ENCODE measurements around the gene RASAL2.
"Not testable (repeated sequence)": the region's sequence is repeated elsewhere in the genome, so short reads cannot be mapped to it uniquely, and the experiment has no call there.

RASAL2 gene

GRCh38 chr1:178502856-178503255 is 409.0 kb downstream of the RASAL2 start:
- H3K4me1 ChIP-seq (ENCODE audit: insufficient read depth, low read length, poor library complexity, severe bottlenecking), result no peaks in the 10 kb centered on the region
- H3K27me3 ChIP-seq (ENCODE audit: insufficient read depth, low read length, poor library complexity, severe bottlenecking), result no peaks in the 10 kb centered on the region
- no peaks in the 10 kb centered on the region for H3K9me3 ChIP-seq (ENCODE audit: insufficient read depth, low read depth, low read length)
- no peak overlapping the region for H2AFZ ChIP-seq (ENCODE audit: low read length)
- H3K4me3 ChIP-seq (ENCODE audit: low read length, poor library complexity, severe bottlenecking), result no peak overlapping the region
- H4K20me1 ChIP-seq (ENCODE audit: insufficient read depth, low read length, poor library complexity, severe bottlenecking), result no peaks in the 10 kb centered on the region
- H3F3A ChIP-seq (ENCODE audit: low read depth), result no peaks in the 10 kb centered on the region
- H3K79me2 ChIP-seq (ENCODE audit: insufficient read depth, low read length), result no peaks in the 10 kb centered on the region
- TF ChIP-seq EZH2phosphoT487 (IDR thresholded peaks at IDR 0.05; ENCODE audit: borderline replicate concordance) (no peak), CTCF (conservative IDR thresholded peaks at IDR 0.05; ENCODE audit: low read length) (no peak)
- no peaks in the 10 kb centered on the region for H3K9me2 ChIP-seq (replicated peaks; ENCODE audit: low read depth, low read length)
- H3K4me2 ChIP-seq (ENCODE audit: low read depth, low read length, poor library complexity, severe bottlenecking), result no peak overlapping the region
- H3K36me3 ChIP-seq (ENCODE audit: insufficient read depth, low read length), result no peaks in the 10 kb centered on the region
- H3K9ac ChIP-seq (ENCODE audit: low read depth, low read length, poor library complexity, severe bottlenecking), result no peak overlapping the region

DNA sequence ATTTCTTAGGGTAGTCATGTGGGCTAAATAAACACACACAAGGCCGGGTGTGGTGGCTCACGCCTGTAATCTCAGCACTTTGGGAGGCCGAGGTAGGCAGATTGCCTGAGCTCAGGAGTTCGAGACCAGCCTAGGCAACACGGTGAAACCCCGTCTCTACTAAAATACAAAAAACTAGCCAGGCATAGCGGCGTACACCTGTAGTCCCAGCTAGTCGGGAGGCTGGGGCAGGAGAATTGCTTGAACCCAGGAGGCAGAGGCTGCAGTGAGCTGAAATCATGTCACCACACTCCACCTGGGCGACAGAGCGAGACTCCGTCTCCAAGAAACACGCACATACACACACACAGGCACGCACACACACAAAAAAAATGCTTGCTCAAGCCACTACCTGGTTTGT is 409.4 kb downstream of the RASAL2 start:
- H3K9me2 ChIP-seq (replicated peaks; ENCODE audit: low read depth, low read length); H4K20me1 ChIP-seq (ENCODE audit: insufficient read depth, low read length, poor library complexity, severe bottlenecking); H3F3A ChIP-seq (ENCODE audit: low read depth); H3K36me3 ChIP-seq (ENCODE audit: insufficient read depth, low read length); H3K9me3 ChIP-seq (ENCODE audit: insufficient read depth, low read depth, low read length); H3K79me2 ChIP-seq (ENCODE audit: insufficient read depth, low read length); H3K4me2 ChIP-seq (ENCODE audit: low read depth, low read length, poor library complexity, severe bottlenecking); H3K27me3 ChIP-seq (ENCODE audit: insufficient read depth, low read length, poor library complexity, severe bottlenecking); H3K4me1 ChIP-seq (ENCODE audit: insufficient read depth, low read length, poor library complexity, severe bottlenecking); H3K9ac ChIP-seq (ENCODE audit: low read depth, low read length, poor library complexity, severe bottlenecking); H2AFZ ChIP-seq (ENCODE audit: low read length); H3K4me3 ChIP-seq (ENCODE audit: low read length, poor library complexity, severe bottlenecking): not testable (repeated sequence)

DNA sequence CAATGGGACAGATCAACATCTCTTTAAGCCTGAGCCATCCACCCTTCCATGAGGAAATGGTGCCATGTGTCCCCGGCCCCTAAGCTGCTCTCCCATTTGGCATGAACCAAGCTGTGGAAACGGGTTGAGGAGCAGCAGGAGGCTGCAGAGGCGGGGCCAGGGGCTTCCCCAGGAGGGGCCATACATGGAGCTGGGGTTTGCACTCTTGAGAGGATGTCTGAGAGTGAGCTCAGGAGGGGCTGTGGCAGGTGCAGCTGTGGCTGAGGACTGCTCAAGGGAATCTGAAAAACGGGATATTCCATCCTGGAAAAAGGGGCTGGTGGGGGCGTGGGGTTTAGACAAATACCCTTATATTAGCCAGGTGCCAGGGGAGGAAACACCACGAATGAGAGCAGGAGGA is 409.9 kb downstream of the RASAL2 start:
- Histone ChIP-seq H3K79me2 (ENCODE audit: insufficient read depth, low read length) (no peaks in the 10 kb centered on the region), H3F3A (ENCODE audit: low read depth) (no peaks in the 10 kb centered on the region), H3K4me2 (ENCODE audit: low read depth, low read length, poor library complexity, severe bottlenecking) (no peak overlapping the region), H3K27me3 (ENCODE audit: insufficient read depth, low read length, poor library complexity, severe bottlenecking) (no peaks in the 10 kb centered on the region), H3K9ac (ENCODE audit: low read depth, low read length, poor library complexity, severe bottlenecking) (no peak overlapping the region), H3K36me3 (ENCODE audit: insufficient read depth, low read length) (no peaks in the 10 kb centered on the region), H2AFZ (ENCODE audit: low read length) (no peak overlapping the region), H3K4me1 (ENCODE audit: insufficient read depth, low read length, poor library complexity, severe bottlenecking) (no peaks in the 10 kb centered on the region), H3K9me2 (replicated peaks; ENCODE audit: low read depth, low read length) (no peaks in the 10 kb centered on the region), H3K9me3 (ENCODE audit: insufficient read depth, low read depth, low read length) (no peaks in the 10 kb centered on the region), H4K20me1 (ENCODE audit: insufficient read depth, low read length, poor library complexity, severe bottlenecking) (no peaks in the 10 kb centered on the region), H3K4me3 (ENCODE audit: low read length, poor library complexity, severe bottlenecking) (no peak overlapping the region)
- TF ChIP-seq EZH2phosphoT487 (IDR thresholded peaks at IDR 0.05; ENCODE audit: borderline replicate concordance) (no peak), CTCF (conservative IDR thresholded peaks at IDR 0.05; ENCODE audit: low read length) (no peak)

DNA sequence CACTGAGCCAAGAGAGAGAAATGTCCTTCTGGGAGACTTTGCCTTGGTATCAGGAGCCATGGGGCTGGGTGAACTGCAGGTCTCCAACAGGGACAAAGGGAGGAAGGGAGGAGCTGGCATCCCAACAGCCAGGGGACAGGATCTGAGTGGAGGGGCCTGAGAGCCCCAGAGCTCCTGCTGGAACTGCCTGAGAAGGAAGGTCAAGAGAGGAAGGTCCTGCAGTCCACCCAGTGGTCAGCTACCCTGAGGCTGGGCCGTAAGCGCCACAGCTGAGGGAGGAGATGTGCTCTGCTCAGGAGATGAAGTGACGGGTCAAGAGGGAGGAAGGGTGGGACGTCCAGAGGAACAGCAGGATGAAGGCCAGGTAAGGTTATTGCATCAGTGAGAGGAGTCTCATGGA is 410.4 kb downstream of the RASAL2 start:
- H3K36me3 ChIP-seq (ENCODE audit: insufficient read depth, low read length), result no peaks in the 10 kb centered on the region
- no peak overlapping the region for H3K9ac ChIP-seq (ENCODE audit: low read depth, low read length, poor library complexity, severe bottlenecking)
- TF ChIP-seq EZH2phosphoT487 (IDR thresholded peaks at IDR 0.05; ENCODE audit: borderline replicate concordance), result no peak
- TF ChIP-seq CTCF (conservative IDR thresholded peaks at IDR 0.05; ENCODE audit: low read length), result no peak
- no peak overlapping the region for H2AFZ ChIP-seq (ENCODE audit: low read length)
- no peak overlapping the region for H3K4me3 ChIP-seq (ENCODE audit: low read length, poor library complexity, severe bottlenecking)
- no peaks in the 10 kb centered on the region for H3K4me1 ChIP-seq (ENCODE audit: insufficient read depth, low read length, poor library complexity, severe bottlenecking)
- H3K79me2 ChIP-seq (ENCODE audit: insufficient read depth, low read length), result no peaks in the 10 kb centered on the region
- H3F3A ChIP-seq (ENCODE audit: low read depth), result no peaks in the 10 kb centered on the region
- no peaks in the 10 kb centered on the region for H4K20me1 ChIP-seq (ENCODE audit: insufficient read depth, low read length, poor library complexity, severe bottlenecking)
- H3K9me3 ChIP-seq (ENCODE audit: insufficient read depth, low read depth, low read length), result no peaks in the 10 kb centered on the region
- no peaks in the 10 kb centered on the region for H3K9me2 ChIP-seq (replicated peaks; ENCODE audit: low read depth, low read length)
- H3K4me2 ChIP-seq (ENCODE audit: low read depth, low read length, poor library complexity, severe bottlenecking), result no peak overlapping the region
- no peaks in the 10 kb centered on the region for H3K27me3 ChIP-seq (ENCODE audit: insufficient read depth, low read length, poor library complexity, severe bottlenecking)

Measured in Loucy (cell line).